NT2/D1 (cell line): Measurements from ENCODE around the gene RAB43.

Source experiments
- DNase-seq: peaks from one replicate; pipeline ENCODE4 v3.0.0-alpha.2; 2011; ENCODE audit warnings: low read depth, low spot score
- H3K27me3 ChIP-seq: 2 replicates; pipeline ENCODE4 v1.6.0; 2011; ENCODE audit warnings: mild to moderate bottlenecking; ENCODE audit not compliant: insufficient read length, insufficient read depth
- H3K36me3 ChIP-seq: 2 replicates; pipeline ENCODE4 v1.6.1; 2011; ENCODE audit warnings: mild to moderate bottlenecking, low read length, mixed read lengths; ENCODE audit not compliant: insufficient read depth, insufficient read length
- H3K4me1 ChIP-seq: 2 replicates; pipeline ENCODE4 v1.5.1; 2011; ENCODE audit not compliant: insufficient read depth, insufficient read length
- H3K4me3 ChIP-seq: 2 replicates; pipeline ENCODE4 v1.5.1; 2011; ENCODE audit warnings: low read depth; ENCODE audit not compliant: insufficient read length
- H3K9ac ChIP-seq: 2 replicates; pipeline ENCODE4 v1.6.0; 2011; ENCODE audit warnings: low read depth; ENCODE audit not compliant: insufficient read length
- H3K9me3 ChIP-seq: 2 replicates; pipeline ENCODE4 v1.5.1; 2011; ENCODE audit warnings: mild to moderate bottlenecking, low read length; ENCODE audit not compliant: insufficient read depth
- SUZ12 ChIP-seq: IDR thresholded peaks from 2 replicates; pipeline ENCODE4 v1.6.1; 2011; ENCODE audit not compliant: insufficient read length, insufficient read depth; ENCODE audit errors: extremely low read depth
- YY1 ChIP-seq: IDR thresholded peaks from 2 replicates; pipeline ENCODE4 v1.6.1; 2011; ENCODE audit not compliant: insufficient read length, insufficient read depth
- ZNF274 ChIP-seq: IDR thresholded peaks from 2 replicates; pipeline ENCODE4 v1.6.1; 2011; ENCODE audit warnings: mild to moderate bottlenecking, low read depth, low read length

The RAB43 gene

GRCh38 chr3:129038121-129038855, 83.3 kb downstream of the RAB43 start:
- H3K36me3 ChIP-seq = no peaks in the 10 kb centered on the region
- no peaks in the 10 kb centered on the region for H3K9me3 ChIP-seq
- no peak overlapping the region for H3K4me3 ChIP-seq
- H3K9ac ChIP-seq = no peak overlapping the region
- H3K4me1 ChIP-seq = peaks cover 25% of the 10 kb centered on the region
- H3K27me3 ChIP-seq = no peaks in the 10 kb centered on the region
- no peak for TF ChIP-seq ZNF274
- TF ChIP-seq YY1 = no peak
- no peak for TF ChIP-seq SUZ12
- no peak for DNase-seq
